Muscle layer of colon (tissue), 2 donors: Measurements from ENCODE around the gene ZBTB49.
A peak's percentile ranks its signal among the peaks of the same experiment; 100 is the strongest.

ENCODE experiments used
- H3K27ac ChIP-seq: one replicate; pipeline ENCODE4 v1.7.0; 2013; ENCODE audit warnings: low read depth, mild to moderate bottlenecking, low read length, moderate library complexity
- H3K27me3 ChIP-seq, 2 donors: one replicate each; pipeline ENCODE4 v1.7.0; 2013; ENCODE audit warnings: low read length in 2 of 2, mild to moderate bottlenecking in 2 of 2; ENCODE audit not compliant: insufficient read depth in 2 of 2, control insufficient read depth in 1 of 2
- H3K36me3 ChIP-seq: one replicate; pipeline ENCODE4 v1.7.0; 2013; ENCODE audit warnings: mild to moderate bottlenecking, low read length; ENCODE audit not compliant: insufficient read depth
- H3K4me1 ChIP-seq: one replicate; pipeline ENCODE4 v1.7.0; 2013; ENCODE audit warnings: mild to moderate bottlenecking, low read length; ENCODE audit not compliant: insufficient read depth
- H3K4me3 ChIP-seq, 2 donors: one replicate each; pipeline ENCODE4 v1.7.0; 2013; ENCODE audit warnings: low read length in 2 of 2, low read depth in 1 of 2, mild to moderate bottlenecking in 1 of 2, moderate library complexity in 1 of 2
- H3K9ac ChIP-seq: one replicate; pipeline ENCODE4 v1.7.0; 2013; ENCODE audit warnings: low read length
- H3K9me3 ChIP-seq: one replicate; pipeline ENCODE4 v1.7.0; 2013; ENCODE audit warnings: mild to moderate bottlenecking, low read length
- donor health status: abdominal sarcoma.
- donor health status: Adenocarcinoma of cecum.

Gene ZBTB49

DNA sequence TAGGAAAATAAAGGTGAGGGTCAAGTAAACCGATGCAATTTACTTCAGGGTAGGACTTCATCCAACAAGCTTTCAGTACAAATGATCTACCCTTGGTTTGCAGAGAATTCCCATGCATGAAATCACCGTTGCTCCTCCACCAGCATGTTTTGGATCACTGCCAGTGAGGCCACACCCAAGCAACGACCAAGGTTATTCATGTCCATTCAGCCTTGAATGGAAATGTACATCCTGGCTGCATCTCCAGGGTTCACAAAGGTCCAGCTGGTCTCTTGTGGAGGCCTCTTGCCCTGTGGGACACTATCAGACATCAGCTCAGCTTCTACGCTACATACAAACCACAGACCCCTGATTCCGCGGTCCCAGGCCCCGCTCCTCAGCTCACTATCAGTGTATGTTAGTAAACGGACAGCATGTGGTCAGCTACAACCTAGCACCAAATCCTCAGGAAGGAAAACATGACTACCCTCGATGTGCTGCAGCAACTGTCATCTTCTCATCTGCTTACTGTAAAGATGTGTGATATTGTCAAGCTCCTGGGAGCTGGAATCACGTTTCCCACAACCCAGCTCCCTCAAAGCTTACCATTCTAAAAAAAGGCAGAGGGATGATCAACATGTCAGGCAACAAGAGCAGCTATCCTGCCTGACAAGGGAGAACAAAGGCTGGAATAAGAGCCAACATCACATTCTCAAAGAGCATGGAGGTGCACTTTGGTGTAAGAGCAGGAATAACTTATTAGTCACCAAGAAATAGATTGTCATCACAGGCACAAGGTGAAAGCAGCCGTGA is 5.0 kb upstream of the ZBTB49 start:
- Histone ChIP-seq H3K27ac (no peak overlapping the region), H3K9ac (no peak overlapping the region), H3K36me3 (peaks cover 44% of the 10 kb centered on the region), H3K27me3 (no peaks in the 10 kb centered on the region), H3K4me1 (peaks cover 10% of the 10 kb centered on the region), H3K4me3 (no peak overlapping the region), H3K9me3 (no peaks in the 10 kb centered on the region)

DNA sequence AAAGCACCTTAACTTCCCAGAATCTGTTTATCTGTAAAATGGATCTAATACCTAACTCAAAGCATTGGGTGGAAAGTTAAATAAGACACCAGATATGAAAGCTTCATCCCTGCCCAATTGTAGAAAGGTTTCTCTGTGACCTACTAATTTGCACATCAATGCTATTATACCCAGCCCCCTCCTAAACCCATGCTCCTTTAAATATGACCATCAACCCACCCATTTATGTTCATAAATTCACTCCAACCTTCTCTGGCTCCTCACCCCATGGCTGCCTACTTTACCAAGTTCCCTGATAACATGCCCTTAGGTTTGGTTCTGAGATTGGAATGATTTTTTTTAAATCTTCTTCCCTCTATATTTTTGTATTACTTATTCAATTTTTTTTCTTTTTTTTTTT is 2.0 kb upstream of the ZBTB49 start:
- Histone ChIP-seq H3K9ac (no peak overlapping the region), H3K36me3 (peaks cover 16% of the 10 kb centered on the region), H3K4me1 (peaks cover 21% of the 10 kb centered on the region), H3K27ac (no peak overlapping the region), H3K4me3 (no peak overlapping the region), H3K27me3 (no peaks in the 10 kb centered on the region), H3K9me3 (no peaks in the 10 kb centered on the region)

DNA sequence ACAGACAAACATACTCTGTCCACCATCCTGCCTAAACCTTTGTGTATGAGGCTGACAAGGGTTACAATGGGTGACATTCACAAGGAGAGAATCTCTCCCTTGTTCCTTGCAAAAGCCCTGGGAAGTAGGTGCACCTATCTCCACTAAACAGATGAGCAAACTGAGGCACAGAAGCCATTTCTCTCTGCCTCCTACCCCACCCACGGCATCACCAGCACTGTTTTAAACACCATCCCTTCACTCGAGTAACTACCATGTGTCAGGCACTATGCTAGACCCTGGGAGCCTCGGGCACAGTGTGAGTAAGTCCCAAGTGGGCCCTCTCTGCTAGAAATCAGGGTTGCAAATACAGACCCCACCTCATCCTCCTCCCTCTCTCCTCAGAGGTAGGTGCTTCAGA is 996 bp upstream of the ZBTB49 start:
- Histone ChIP-seq H3K36me3 (peaks cover 16% of the 10 kb centered on the region), H3K4me3 (peak overlapping the region; percentile 87 to 91), H3K9ac (peak overlapping the region; percentile 58), H3K9me3 (no peaks in the 10 kb centered on the region), H3K27me3 (no peaks in the 10 kb centered on the region), H3K4me1 (peaks cover 21% of the 10 kb centered on the region), H3K27ac (peak overlapping the region; percentile 90)

DNA sequence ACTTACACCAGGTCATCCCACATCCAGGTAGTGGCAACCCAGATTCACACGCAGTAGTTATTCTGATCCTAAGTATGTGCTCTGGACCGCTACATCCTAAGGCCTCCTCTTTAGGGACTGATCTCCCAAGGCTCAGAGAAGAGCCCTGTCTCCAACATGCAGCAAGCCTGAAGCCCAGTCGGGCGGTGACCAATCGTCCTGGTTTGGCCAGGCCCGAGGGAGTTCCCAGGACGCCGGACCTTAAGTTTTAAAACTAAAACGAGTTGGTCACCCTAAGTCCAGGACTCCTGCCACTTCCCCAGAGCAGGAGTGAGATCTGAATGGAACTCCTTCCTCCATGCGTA is 482 bp upstream of the ZBTB49 start:
- Histone ChIP-seq H3K27ac (peak overlapping the region; percentile 90), H3K36me3 (peaks cover 16% of the 10 kb centered on the region), H3K9me3 (no peaks in the 10 kb centered on the region), H3K4me3 (peak overlapping the region; percentile 87 to 91), H3K4me1 (peaks cover 21% of the 10 kb centered on the region), H3K27me3 (no peaks in the 10 kb centered on the region), H3K9ac (peak overlapping the region; percentile 58)

DNA sequence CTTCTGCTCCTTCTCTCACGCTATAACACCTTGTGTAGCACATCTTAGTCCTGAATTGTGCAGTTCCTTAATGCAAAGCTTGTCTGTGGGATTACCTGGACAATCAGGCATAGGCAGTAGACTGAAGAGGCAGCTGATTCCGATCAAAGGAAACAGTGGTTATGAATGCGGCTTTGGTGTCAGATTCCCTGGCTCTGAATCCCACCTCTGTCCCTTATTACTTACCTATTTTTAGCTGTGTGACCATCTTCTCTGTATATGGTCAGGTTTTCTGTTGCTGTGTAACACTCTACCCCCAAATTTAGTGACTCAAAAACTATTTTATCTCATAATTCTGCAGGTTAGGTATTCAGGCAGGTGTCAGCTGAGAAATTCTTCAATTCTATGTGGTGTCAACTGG is 3.2 kb downstream of the ZBTB49 start:
- Histone ChIP-seq H3K9ac (no peak overlapping the region), H3K4me3 (no peak overlapping the region), H3K9me3 (no peaks in the 10 kb centered on the region), H3K4me1 (peaks cover 21% of the 10 kb centered on the region), H3K27me3 (no peaks in the 10 kb centered on the region), H3K36me3 (no peaks in the 10 kb centered on the region), H3K27ac (no peak overlapping the region)

DNA sequence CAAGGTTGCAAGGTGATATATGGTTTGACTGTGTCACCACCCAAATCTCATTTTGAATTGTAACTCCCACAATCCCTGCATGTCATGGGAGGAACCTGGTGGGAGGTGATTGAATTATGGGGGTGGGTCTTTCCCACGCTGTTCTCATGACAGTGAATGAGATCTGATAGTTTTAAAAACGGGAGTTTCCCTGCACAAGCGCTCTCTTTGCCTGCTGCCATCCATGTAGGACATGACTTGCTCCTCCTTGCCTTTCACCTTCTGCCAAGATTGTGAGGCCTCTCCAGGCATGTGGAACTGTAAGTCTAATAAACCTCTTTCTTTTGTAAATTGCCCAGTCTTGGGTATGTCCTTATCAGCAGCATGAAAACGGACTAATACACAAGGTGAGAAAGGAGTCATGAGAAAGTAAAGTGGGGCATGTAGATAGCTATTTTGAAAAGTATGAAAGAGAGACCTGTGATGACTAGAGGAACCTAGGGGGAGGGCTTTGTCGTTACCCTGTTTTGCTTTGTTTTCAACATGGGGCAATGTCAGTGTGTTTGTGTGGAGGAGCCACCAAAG is 6.3 kb downstream of the ZBTB49 start:
- Histone ChIP-seq H3K36me3 (no peaks in the 10 kb centered on the region), H3K4me1 (peaks cover 3% of the 10 kb centered on the region), H3K27me3 (no peaks in the 10 kb centered on the region), H3K27ac (no peak overlapping the region), H3K9ac (no peak overlapping the region), H3K4me3 (no peak overlapping the region), H3K9me3 (no peaks in the 10 kb centered on the region)

DNA sequence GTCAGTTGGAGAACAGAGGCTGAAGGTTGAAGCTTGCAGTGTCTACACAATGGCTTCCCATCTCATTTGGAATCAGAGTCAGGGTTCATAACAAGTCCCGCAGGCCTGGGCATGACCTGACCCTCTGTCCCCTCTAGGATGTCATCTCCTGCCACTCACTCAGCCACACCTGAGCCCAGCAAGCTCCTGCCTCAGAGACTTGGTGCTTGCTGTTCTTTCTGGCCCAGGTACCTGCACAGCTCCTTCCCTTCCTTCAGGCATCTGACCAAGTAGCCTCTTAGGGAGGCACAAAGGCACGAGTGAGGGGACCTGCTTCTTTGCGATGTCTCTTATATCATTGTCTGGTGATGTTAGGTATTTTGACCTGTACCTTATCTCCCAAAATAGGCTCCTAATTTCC is 9.0 kb downstream of the ZBTB49 start:
- Histone ChIP-seq H3K27me3 (no peaks in the 10 kb centered on the region), H3K27ac (no peak overlapping the region), H3K4me1 (no peaks in the 10 kb centered on the region), H3K9me3 (no peaks in the 10 kb centered on the region), H3K9ac (no peak overlapping the region), H3K4me3 (no peak overlapping the region), H3K36me3 (peaks cover 12% of the 10 kb centered on the region)

DNA sequence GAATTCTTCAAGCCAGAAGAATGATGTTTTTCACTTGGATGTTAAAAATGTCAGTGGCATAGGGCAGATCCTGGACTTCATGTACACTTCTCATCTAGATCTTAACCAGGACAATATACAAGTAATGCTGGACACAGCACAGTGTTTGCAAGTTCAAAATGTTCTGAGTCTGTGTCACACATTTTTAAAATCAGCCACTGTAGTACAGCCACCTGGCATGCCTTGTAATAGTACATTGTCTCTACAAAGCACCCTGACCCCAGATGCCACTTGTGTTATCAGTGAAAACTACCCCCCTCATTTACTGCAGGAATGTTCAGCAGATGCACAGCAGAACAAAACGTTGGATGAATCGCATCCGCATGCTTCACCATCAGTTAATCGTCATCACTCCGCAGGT is 11.9 kb downstream of the ZBTB49 start:
- no peaks in the 10 kb centered on the region for H3K27me3 ChIP-seq

DNA sequence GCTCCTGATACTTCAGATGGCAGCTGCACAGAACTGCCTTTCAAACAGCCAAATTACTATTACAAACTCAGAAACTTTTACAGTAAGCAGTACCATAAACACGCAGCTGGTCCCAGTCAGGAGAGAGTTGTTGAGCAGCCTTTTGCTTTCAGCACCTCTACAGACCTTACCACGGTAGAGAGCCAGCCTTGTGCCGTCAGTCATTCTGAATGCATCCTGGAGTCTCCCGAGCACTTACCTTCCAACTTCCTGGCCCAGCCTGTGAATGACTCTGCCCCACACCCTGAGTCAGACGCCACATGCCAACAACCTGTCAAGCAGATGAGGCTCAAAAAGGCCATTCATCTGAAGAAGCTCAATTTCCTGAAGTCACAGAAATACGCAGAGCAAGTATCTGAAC is 12.4 kb downstream of the ZBTB49 start:
- no peaks in the 10 kb centered on the region for H3K4me1 ChIP-seq
- H3K36me3 ChIP-seq: peaks cover 18% of the 10 kb centered on the region
- H3K27me3 ChIP-seq: no peaks in the 10 kb centered on the region
- H3K9me3 ChIP-seq: no peaks in the 10 kb centered on the region
- H3K27ac ChIP-seq: no peak overlapping the region
- no peak overlapping the region for H3K4me3 ChIP-seq
- no peak overlapping the region for H3K9ac ChIP-seq

More for the DNA sequence above, 11.9 kb downstream of the ZBTB49 start:
- Histone ChIP-seq H3K4me3 (no peak overlapping the region), H3K4me1 (no peaks in the 10 kb centered on the region), H3K36me3 (peaks cover 18% of the 10 kb centered on the region), H3K9me3 (no peaks in the 10 kb centered on the region), H3K27ac (no peak overlapping the region), H3K9ac (no peak overlapping the region)

DNA sequence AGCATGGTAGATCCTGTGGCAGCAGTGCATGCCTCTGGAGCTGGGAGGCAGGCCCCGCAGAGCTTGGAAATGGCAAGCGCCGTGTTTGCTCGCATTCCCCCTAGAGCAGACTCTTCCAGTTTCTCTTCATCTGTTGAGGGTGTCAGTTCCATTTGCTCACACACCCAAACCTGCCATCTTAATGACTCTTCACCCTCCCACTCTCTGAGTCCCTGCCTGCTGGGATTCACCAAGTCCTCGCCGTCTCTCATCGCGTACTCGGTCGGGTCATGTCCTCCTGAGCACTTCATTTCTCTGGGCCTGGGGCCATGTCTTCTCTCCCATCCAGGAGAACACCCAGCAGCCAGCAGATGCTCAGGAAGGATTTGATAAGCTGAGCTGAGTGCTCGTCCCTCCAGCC is 16.9 kb downstream of the ZBTB49 start:
- Histone ChIP-seq H3K9ac (no peak overlapping the region), H3K4me1 (no peaks in the 10 kb centered on the region), H3K27me3 (no peaks in the 10 kb centered on the region), H3K9me3 (no peaks in the 10 kb centered on the region), H3K4me3 (no peak overlapping the region), H3K27ac (no peak overlapping the region), H3K36me3 (peaks cover 24% of the 10 kb centered on the region)

DNA sequence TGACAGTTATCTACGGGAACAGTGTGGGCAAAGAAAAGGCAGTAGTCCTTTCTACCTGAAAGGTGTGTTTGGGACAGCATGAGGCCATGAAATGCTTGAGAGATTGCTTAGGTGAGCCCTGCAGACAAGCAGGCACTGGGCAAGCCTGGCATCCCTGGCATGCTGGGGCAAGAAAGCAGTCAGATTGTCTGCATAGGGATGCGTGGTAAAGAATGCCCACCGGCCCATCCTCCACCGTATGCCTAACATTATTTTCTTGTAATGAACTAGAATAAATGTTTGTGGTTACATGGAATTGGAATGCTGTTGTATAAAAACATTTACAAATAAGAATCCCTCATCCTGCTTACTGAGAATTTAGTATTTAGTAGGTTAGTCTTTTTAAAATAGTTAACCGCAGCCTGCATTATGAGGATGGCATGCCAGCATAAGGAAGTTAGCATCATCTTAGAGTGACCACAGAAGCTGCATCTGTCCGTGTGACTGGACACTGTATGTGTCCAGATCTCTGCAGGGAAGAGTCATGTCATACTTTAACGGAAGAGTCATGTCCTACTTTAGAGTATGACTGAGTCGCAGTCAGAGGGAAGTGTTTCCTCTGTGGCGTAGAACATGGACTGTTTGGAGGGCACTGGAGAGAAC is 18.9 kb downstream of the ZBTB49 start:
- Histone ChIP-seq H3K27ac (no peak overlapping the region), H3K9ac (no peak overlapping the region), H3K9me3 (no peaks in the 10 kb centered on the region), H3K4me3 (no peak overlapping the region), H3K27me3 (no peaks in the 10 kb centered on the region), H3K36me3 (peaks cover 24% of the 10 kb centered on the region), H3K4me1 (no peaks in the 10 kb centered on the region)
